ENCODE measurements around the gene KPNA6. TPM values are rescaled to one million over a fixed set of nuclear protein-coding genes. Genes with fewer than 3 reads are reported as not detected.

The KPNA6 gene
- total RNA-seq, 3 donors from 2014 or later: 47.1 to 70.7 (median 50.1) TPM

GRCh38 chr1:32215629-32216480 lies 108.0 kb downstream of the KPNA6 start:
- Histone ChIP-seq H3K9me3 (no peaks in the 10 kb centered on the region), H3K4me3 (no peak overlapping the region), H3K4me1 (ENCODE audit: low read depth) (peaks cover 20% of the 10 kb centered on the region), H3K36me3 (ENCODE audit: low read depth) (no peaks in the 10 kb centered on the region)
- peak; percentile 33 for TF ChIP-seq CTCF (IDR thresholded peaks at IDR 0.05)
- ATAC-seq (peak; percentile 87), DNase-seq (peak; percentile 77 to 83 (median 78))
- intact Hi-C loops (cut with DNase I, micrococcal nuclease): no loop called here

- peaks cover 27% of the 10 kb centered on the region for H3K4me1 ChIP-seq (ENCODE audit: low read depth)
- H3K36me3 ChIP-seq (ENCODE audit: low read depth): no peaks in the 10 kb centered on the region
- ATAC-seq: no peak
- no peaks in the 10 kb centered on the region for H3K9me3 ChIP-seq
- no peak for TF ChIP-seq CTCF (IDR thresholded peaks at IDR 0.05)
- DNase-seq: no peak
- H3K4me3 ChIP-seq: no peak overlapping the region
- intact Hi-C loops (cut with DNase I, micrococcal nuclease): no loop called here
These were observed 108.7 kb downstream of the KPNA6 start for GRCh38 chr1:32216566-32216965.

- H3K9me3 ChIP-seq: no peaks in the 10 kb centered on the region
- intact Hi-C loops (cut with DNase I, micrococcal nuclease): no loop called here
- TF ChIP-seq CTCF (IDR thresholded peaks at IDR 0.05): no peak
- H3K4me1 ChIP-seq (ENCODE audit: low read depth): peaks cover 39% of the 10 kb centered on the region
- DNase-seq (no peak), ATAC-seq (no peak)
- no peak overlapping the region for H3K4me3 ChIP-seq
- no peaks in the 10 kb centered on the region for H3K36me3 ChIP-seq (ENCODE audit: low read depth)
These were observed 111.2 kb downstream of the KPNA6 start for GRCh38 chr1:32219022-32219421.

GRCh38 chr1:32220746-32221580 lies 113.1 kb downstream of the KPNA6 start:
- no peak for DNase-seq
- intact Hi-C loops (cut with DNase I, micrococcal nuclease): no loop called here
- H3K4me3 ChIP-seq: no peak overlapping the region
- no peaks in the 10 kb centered on the region for H3K36me3 ChIP-seq (ENCODE audit: low read depth)
- TF ChIP-seq CTCF (IDR thresholded peaks at IDR 0.05): no peak
- H3K9me3 ChIP-seq: no peaks in the 10 kb centered on the region
- no peak for ATAC-seq
- H3K4me1 ChIP-seq (ENCODE audit: low read depth): peaks cover 33% of the 10 kb centered on the region

- TF ChIP-seq CTCF (IDR thresholded peaks at IDR 0.05): no peak
- DNase-seq (no peak), ATAC-seq (no peak)
- no peaks in the 10 kb centered on the region for H3K36me3 ChIP-seq (ENCODE audit: low read depth)
- peaks cover 27% of the 10 kb centered on the region for H3K4me1 ChIP-seq (ENCODE audit: low read depth)
- H3K4me3 ChIP-seq: peak overlapping the region; percentile 59
- no peaks in the 10 kb centered on the region for H3K9me3 ChIP-seq
- intact Hi-C loops (cut with DNase I, micrococcal nuclease): no loop called here
These were observed 113.7 kb downstream of the KPNA6 start for GRCh38 chr1:32221581-32221979.
